GM08714 (cell line): Measurements from ENCODE around the gene C22orf31.

Experiments
- H3K4me3 ChIP-seq: fragments of 200-500 bp; sonication (Bioruptor generic); 2 replicates; pipeline ENCODE4 v1.5.1; 2014; ENCODE audit warnings: mild to moderate bottlenecking, low read length, inconsistent platforms
- ZNF274 ChIP-seq: IDR thresholded peaks from 2 replicates; pipeline ENCODE4 v1.6.1; 2012; ENCODE audit warnings: mild to moderate bottlenecking, low read depth, low read length

Gene C22orf31

GRCh38 chr22:29061773-29062172 is at the start of gene C22orf31:
C22orf31 (minus strand) TSS chr22:29061831; CDS start chr22:29061792, 39 bp downstream.
- no peak within 1 kb of the TSS for H3K4me3 ChIP-seq
- no peak for TF ChIP-seq ZNF274

- H3K4me3 ChIP-seq, result no peak overlapping the region
- no peak for TF ChIP-seq ZNF274
These were observed 49.3 kb upstream of the C22orf31 start for GRCh38 chr22:29110946-29111345.

- H3K4me3 ChIP-seq, result no peak overlapping the region
- TF ChIP-seq ZNF274, result no peak
These were observed 48.2 kb upstream of the C22orf31 start for GRCh38 chr22:29109822-29110221.

- no peak overlapping the region for H3K4me3 ChIP-seq
- TF ChIP-seq ZNF274, result no peak
These were observed 46.5 kb upstream of the C22orf31 start for GRCh38 chr22:29108137-29108536.

GRCh38 chr22:29106839-29107238 is 45.2 kb upstream of the C22orf31 start:
- H3K4me3 ChIP-seq, result no peak overlapping the region
- no peak for TF ChIP-seq ZNF274

GRCh38 chr22:29105468-29105867 is 43.8 kb upstream of the C22orf31 start:
- no peak overlapping the region for H3K4me3 ChIP-seq

GRCh38 chr22:29103121-29103520 is 41.5 kb upstream of the C22orf31 start:
- no peak for TF ChIP-seq ZNF274
- H3K4me3 ChIP-seq, result no peak overlapping the region

More at GRCh38 chr22:29105468-29105867, 43.8 kb upstream of the C22orf31 start:
- no peak for TF ChIP-seq ZNF274

GRCh38 chr22:29102300-29102699 is 40.7 kb upstream of the C22orf31 start:
- H3K4me3 ChIP-seq, result no peak overlapping the region
- no peak for TF ChIP-seq ZNF274

- no peak overlapping the region for H3K4me3 ChIP-seq
- TF ChIP-seq ZNF274, result no peak
These were observed 36.7 kb upstream of the C22orf31 start for GRCh38 chr22:29098296-29098695.

- no peak overlapping the region for H3K4me3 ChIP-seq
- no peak for TF ChIP-seq ZNF274
These were observed 35.4 kb upstream of the C22orf31 start for GRCh38 chr22:29096736-29097669.

- no peak overlapping the region for H3K4me3 ChIP-seq
- no peak for TF ChIP-seq ZNF274
These were observed 33.8 kb upstream of the C22orf31 start for GRCh38 chr22:29095459-29095858.

GRCh38 chr22:29093501-29094300 is 32.1 kb upstream of the C22orf31 start:
- TF ChIP-seq ZNF274, result no peak

GRCh38 chr22:29093030-29093429 is 31.4 kb upstream of the C22orf31 start:
- TF ChIP-seq ZNF274, result no peak
- H3K4me3 ChIP-seq, result no peak overlapping the region

More at GRCh38 chr22:29093501-29094300, 32.1 kb upstream of the C22orf31 start:
- no peak overlapping the region for H3K4me3 ChIP-seq

- TF ChIP-seq ZNF274, result no peak
- no peak overlapping the region for H3K4me3 ChIP-seq
These were observed 30.6 kb upstream of the C22orf31 start for GRCh38 chr22:29092243-29092642.
